M059J (cell line): ENCODE measurements around the gene MACROD2. TPM values are rescaled to one million over a fixed set of nuclear protein-coding genes. Genes with fewer than 3 reads are reported as not detected.

Source experiments
- DNase-seq: peaks from one replicate; pipeline ENCODE4 v3.0.0-alpha.2; 2012; ENCODE audit warnings: low read depth
- total RNA-seq: library from RNA; depleted of rRNA; stranded (reverse); fragments of >200 nt; shearing (Covaris generic); gene quantifications from 2 replicates; pipeline ENCODE4 v1.2.3, GENCODE V29; 2014

MACROD2 gene
- total RNA-seq, 1 experiment from 2014 or later: 1.8 TPM

GRCh38 chr20:15619341-15619740 lies 1624.0 kb downstream of the MACROD2 start:
- peak; percentile 86 for DNase-seq

GRCh38 chr20:15619816-15620215 lies 1624.5 kb downstream of the MACROD2 start:
- DNase-seq: peak; percentile 60

- DNase-seq: no peak
These were observed 1627.1 kb downstream of the MACROD2 start for GRCh38 chr20:15622368-15622767.

GRCh38 chr20:15623215-15623614 lies 1627.9 kb downstream of the MACROD2 start:
- DNase-seq: no peak

GRCh38 chr20:15625981-15626380 lies 1630.7 kb downstream of the MACROD2 start:
- DNase-seq: no peak

- DNase-seq: no peak
These were observed 1631.8 kb downstream of the MACROD2 start for GRCh38 chr20:15627089-15627488.

- no peak for DNase-seq
These were observed 1632.2 kb downstream of the MACROD2 start for GRCh38 chr20:15627501-15627903.

GRCh38 chr20:15628851-15629353 lies 1633.6 kb downstream of the MACROD2 start:
- DNase-seq: no peak

- DNase-seq: no peak
These were observed 1635.0 kb downstream of the MACROD2 start for GRCh38 chr20:15630360-15630759.

GRCh38 chr20:15632680-15633079 lies 1637.4 kb downstream of the MACROD2 start:
- no peak for DNase-seq

- DNase-seq: no peak
These were observed 1638.8 kb downstream of the MACROD2 start for GRCh38 chr20:15634102-15634501.

GRCh38 chr20:15637546-15637945 lies 1642.2 kb downstream of the MACROD2 start:
- DNase-seq: no peak

GRCh38 chr20:15637950-15638754 lies 1642.8 kb downstream of the MACROD2 start:
- DNase-seq: no peak

GRCh38 chr20:15638816-15639215 lies 1643.5 kb downstream of the MACROD2 start:
- no peak for DNase-seq

- no peak for DNase-seq
These were observed 1644.5 kb downstream of the MACROD2 start for GRCh38 chr20:15639839-15640238.

GRCh38 chr20:15642109-15642508 lies 1646.8 kb downstream of the MACROD2 start:
- no peak for DNase-seq

- DNase-seq: peak; percentile 83
These were observed 1647.4 kb downstream of the MACROD2 start for GRCh38 chr20:15642676-15643075.

- peak; percentile 35 for DNase-seq
These were observed 1648.4 kb downstream of the MACROD2 start for GRCh38 chr20:15643713-15644112.

GRCh38 chr20:15645816-15646215 lies 1650.5 kb downstream of the MACROD2 start:
- no peak for DNase-seq

GRCh38 chr20:15653396-15654207 lies 1658.3 kb downstream of the MACROD2 start:
- no peak for DNase-seq

GRCh38 chr20:15654208-15654649 lies 1658.9 kb downstream of the MACROD2 start:
- peak; percentile 71 for DNase-seq

- no peak for DNase-seq
These were observed 1660.1 kb downstream of the MACROD2 start for GRCh38 chr20:15655295-15655874.
